Skeletal muscle cell (primary cell): ENCODE results near the gene NRCAM.
A peak's percentile ranks its signal among the peaks of the same experiment; 100 is the strongest.

Source experiments
- DNase-seq: peaks from one replicate; pipeline ENCODE4 v3.0.0-alpha.2; 2010; ENCODE audit warnings: low read depth
- H3K4me3 ChIP-seq: 2 replicates; pipeline ENCODE4 v1.5.1; 2011; ENCODE audit warnings: low read depth, mild to moderate bottlenecking, control low read depth, low read length, moderate library complexity

NRCAM gene

GRCh38 chr7:108431099-108431498, 25.1 kb downstream of the NRCAM start:
- no peak for DNase-seq
- no peak overlapping the region for H3K4me3 ChIP-seq

GRCh38 chr7:108430664-108431063, 25.6 kb downstream of the NRCAM start:
- H3K4me3 ChIP-seq = no peak overlapping the region

GRCh38 chr7:108427766-108428165, 28.5 kb downstream of the NRCAM start:
- no peak overlapping the region for H3K4me3 ChIP-seq
- DNase-seq = no peak

More at GRCh38 chr7:108430664-108431063, 25.6 kb downstream of the NRCAM start:
- DNase-seq = no peak

- no peak for DNase-seq
These were observed 30.4 kb downstream of the NRCAM start for GRCh38 chr7:108425714-108426275.

GRCh38 chr7:108424013-108424412, 32.2 kb downstream of the NRCAM start:
- DNase-seq = no peak
- no peak overlapping the region for H3K4me3 ChIP-seq

More at GRCh38 chr7:108425714-108426275, 30.4 kb downstream of the NRCAM start:
- no peak overlapping the region for H3K4me3 ChIP-seq

GRCh38 chr7:108423089-108423989, 32.9 kb downstream of the NRCAM start:
- no peak for DNase-seq
- H3K4me3 ChIP-seq = no peak overlapping the region

GRCh38 chr7:108421720-108422331, 34.4 kb downstream of the NRCAM start:
- DNase-seq = no peak
- no peak overlapping the region for H3K4me3 ChIP-seq

GRCh38 chr7:108419961-108420908, 36.0 kb downstream of the NRCAM start:
- no peak for DNase-seq
- H3K4me3 ChIP-seq = no peak overlapping the region

- H3K4me3 ChIP-seq = no peak overlapping the region
- no peak for DNase-seq
These were observed 37.3 kb downstream of the NRCAM start for GRCh38 chr7:108418946-108419345.

- no peak for DNase-seq
- H3K4me3 ChIP-seq = no peak overlapping the region
These were observed 38.3 kb downstream of the NRCAM start for GRCh38 chr7:108417926-108418325.

GRCh38 chr7:108417144-108417543, 39.1 kb downstream of the NRCAM start:
- no peak for DNase-seq
- no peak overlapping the region for H3K4me3 ChIP-seq

- H3K4me3 ChIP-seq = no peak overlapping the region
- DNase-seq = peak; percentile 39
These were observed 40.3 kb downstream of the NRCAM start for GRCh38 chr7:108415821-108416536.

- no peak for DNase-seq
- H3K4me3 ChIP-seq = no peak overlapping the region
These were observed 41.2 kb downstream of the NRCAM start for GRCh38 chr7:108415084-108415483.

GRCh38 chr7:108413782-108414492, 42.3 kb downstream of the NRCAM start:
- peak; percentile 33 for DNase-seq
- no peak overlapping the region for H3K4me3 ChIP-seq

- no peak for DNase-seq
- H3K4me3 ChIP-seq = no peak overlapping the region
These were observed 42.9 kb downstream of the NRCAM start for GRCh38 chr7:108413337-108413736.

GRCh38 chr7:108409146-108409545, 47.1 kb downstream of the NRCAM start:
- DNase-seq = no peak
- H3K4me3 ChIP-seq = no peak overlapping the region

GRCh38 chr7:108408296-108408991, 47.8 kb downstream of the NRCAM start:
- DNase-seq = no peak
- no peak overlapping the region for H3K4me3 ChIP-seq

GRCh38 chr7:108407676-108408075, 48.6 kb downstream of the NRCAM start:
- no peak for DNase-seq
- no peak overlapping the region for H3K4me3 ChIP-seq
